HG03175 (cell line): ENCODE measurements around the gene NFYC.

Experiments used
- ATAC-seq: cut with Tn5 transposase; IDR thresholded peaks from one replicate; pipeline ENCODE4 v1.9.1; 2021; ENCODE audit warnings: mild to moderate bottlenecking, moderate library complexity; ENCODE audit not compliant: unreplicated experiment

Gene NFYC

DNA sequence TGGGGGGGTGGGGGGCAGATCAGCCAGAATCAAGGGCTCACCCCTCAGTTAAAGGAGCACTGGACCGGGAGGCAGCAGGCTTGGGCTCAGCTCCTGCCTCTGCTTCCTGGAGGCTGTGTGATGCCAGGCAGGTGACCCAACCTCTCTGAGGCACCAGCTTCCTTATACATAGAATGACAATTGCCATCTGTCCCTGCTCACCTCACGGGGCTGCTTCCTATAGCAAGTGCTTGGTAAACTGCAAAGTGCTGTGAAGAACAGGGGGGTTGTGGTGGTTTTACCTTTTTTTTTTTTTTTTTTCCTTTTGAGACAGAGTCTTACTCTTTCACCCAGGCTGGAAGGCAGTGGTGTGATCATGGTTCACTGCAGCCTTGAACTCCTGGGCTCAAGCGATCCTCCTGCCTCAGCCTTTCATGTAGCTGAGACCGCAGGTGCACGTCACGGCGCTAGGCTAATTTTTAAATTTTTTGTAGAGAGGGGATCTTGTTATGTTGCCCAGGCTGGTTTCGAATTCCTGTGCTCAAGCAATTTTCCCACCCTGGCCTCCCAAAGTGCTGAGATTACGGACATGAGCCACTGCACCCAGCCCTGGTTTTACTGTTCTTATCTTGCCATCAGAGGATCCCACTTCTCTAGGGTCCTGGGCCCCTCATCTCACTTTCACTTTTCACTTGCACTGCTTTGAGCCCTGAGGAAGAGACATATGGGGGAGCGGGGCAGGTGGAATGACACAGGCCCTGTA lies 103.6 kb downstream of the NFYC start:
- no peak for ATAC-seq

DNA sequence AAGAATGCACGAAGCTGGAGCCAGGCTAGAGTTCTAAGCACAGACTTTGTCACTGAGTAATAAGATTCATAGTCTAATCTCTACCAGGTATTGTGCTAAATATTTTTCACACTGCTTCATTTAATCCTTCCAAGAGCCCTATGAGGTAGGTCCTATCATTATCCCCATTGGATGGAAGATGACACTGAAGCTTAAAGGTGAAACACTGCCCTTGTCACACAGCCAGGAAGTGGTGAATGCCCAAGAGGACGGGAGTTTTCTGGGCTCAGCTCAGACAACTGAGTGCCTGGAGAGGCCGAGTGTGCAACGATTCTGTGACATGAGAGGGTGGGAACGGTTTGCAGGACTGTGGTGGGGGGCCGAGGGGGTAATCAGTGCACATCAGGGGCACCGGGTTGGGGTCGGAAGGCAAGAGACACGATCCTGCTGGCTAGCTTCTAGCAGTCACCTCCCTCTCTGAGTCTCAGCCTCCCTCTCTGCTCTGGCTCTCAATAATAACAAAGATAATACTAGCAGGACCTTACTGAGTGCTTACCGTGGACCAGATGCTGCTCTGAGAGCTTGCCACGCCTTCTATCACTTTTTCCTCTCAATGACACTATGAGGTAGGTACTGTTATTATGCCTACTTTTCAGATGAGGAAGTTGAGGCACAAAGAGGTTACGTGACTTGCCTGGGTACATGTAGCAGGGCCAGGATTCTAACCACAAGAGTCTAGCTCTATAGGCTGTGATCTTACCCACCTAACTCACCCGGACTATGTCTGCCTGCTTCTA lies 104.5 kb downstream of the NFYC start:
- ATAC-seq = no peak

DNA sequence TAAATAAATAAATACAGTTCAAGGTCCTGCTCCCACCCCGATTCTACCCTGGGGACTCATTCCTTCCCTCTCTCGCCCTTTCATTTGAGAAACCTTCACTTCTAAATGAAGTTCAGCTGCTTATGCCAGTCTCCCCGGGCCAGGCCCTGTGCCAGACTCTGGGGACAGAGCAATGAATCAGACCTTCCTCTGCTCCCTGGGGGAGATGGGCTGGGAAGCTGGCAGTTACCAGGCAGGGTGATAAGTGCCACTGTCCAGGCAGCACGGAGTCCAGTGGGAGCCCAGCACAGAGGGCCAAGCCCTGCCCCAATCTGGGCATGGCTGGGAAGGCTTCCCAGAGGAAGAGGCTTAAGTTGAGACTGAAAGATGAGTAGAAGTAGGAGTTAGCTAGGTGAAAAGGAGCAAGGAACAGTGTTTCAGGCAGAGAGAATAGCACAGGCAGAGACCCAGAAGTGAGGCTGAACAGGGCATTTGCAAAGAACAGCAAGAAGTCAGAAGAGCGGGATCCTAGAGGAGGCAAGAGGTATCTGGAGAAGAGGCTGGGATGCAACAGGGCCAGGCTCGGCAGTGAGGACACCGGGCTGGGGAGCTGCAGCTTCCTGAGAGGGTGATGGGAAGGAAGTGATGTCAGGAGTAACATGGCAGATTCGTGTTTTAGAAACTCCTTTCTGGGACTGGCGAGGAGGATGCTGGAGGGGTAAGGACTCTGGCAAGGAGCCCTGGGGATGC lies 105.6 kb downstream of the NFYC start:
- ATAC-seq = no peak

DNA sequence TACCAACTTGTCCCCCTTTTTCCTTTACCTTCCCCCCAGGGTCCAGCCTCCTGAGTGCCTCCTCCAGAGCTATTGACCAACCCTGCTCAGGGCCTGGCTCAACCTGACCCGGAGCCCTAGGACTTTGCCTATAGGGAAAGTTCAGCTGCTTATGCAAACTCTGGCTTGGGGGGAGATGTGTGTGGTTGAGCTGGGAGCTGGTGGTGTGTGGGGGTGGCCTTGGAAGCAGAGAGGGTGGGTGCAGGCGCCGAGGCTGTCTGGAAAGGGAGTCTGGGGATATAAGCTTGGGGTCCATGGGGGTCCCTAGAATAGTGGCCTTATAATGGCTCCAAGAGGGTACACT lies 106.1 kb downstream of the NFYC start:
- ATAC-seq = no peak

GRCh38 chr1:40798366-40799281 lies 107.1 kb downstream of the NFYC start:
- ATAC-seq = no peak

- no peak for ATAC-seq
Observed at GRCh38 chr1:40799351-40799867, 107.9 kb downstream of the NFYC start.

- no peak for ATAC-seq
Observed at GRCh38 chr1:40801742-40802077, 110.2 kb downstream of the NFYC start.

DNA sequence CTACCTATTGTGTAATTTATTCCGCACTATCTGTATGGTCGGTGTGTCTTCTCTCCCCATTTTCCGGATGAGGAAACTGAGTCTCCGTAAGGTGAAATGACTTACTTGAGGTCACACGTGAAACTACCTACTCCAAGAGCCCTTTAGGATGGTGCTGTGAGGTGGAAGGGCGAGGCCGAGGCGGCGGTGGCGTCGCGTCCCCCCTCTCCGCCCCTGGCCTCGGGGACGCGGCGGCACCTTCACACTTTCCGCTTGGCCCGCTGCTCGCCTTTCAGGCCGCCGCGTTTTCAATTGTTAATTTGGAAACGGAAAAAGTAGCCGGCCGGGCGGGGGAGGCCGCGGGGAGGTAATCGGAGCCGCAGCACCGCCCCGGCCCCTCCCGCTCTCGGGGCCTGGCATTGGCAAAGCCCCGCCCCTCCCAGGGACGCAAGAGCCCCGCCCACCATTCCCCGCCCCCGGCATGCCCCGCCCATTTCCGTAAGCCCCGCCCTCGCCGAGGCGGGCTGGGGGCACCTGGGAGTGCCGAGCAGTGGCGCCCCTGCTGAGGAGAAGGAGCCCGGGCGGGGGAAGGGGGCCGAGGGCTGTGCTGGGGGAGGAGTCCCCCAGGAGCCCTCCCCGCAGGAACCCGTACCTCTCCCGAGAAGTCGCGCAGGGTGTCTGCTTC lies 110.7 kb downstream of the NFYC start:
- ATAC-seq = peak; percentile 73

DNA sequence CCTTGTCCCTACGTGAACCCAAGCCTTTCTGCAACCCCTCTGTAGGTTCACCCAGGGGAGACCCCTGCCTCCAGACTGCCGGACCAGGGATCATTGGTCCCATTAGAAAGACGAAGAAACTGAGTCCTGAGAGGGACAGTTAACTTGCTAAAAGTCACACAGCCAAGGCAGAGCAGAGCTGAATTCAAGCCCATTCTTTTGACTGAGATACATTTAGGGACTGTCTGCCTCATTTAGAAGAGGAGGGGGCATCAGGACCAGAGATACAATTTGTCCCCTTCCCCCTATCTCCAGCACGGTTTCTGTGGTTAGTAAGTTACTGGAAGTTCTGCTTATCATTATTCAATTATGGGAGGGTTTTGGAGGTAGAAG lies 111.2 kb downstream of the NFYC start:
- ATAC-seq = no peak

DNA sequence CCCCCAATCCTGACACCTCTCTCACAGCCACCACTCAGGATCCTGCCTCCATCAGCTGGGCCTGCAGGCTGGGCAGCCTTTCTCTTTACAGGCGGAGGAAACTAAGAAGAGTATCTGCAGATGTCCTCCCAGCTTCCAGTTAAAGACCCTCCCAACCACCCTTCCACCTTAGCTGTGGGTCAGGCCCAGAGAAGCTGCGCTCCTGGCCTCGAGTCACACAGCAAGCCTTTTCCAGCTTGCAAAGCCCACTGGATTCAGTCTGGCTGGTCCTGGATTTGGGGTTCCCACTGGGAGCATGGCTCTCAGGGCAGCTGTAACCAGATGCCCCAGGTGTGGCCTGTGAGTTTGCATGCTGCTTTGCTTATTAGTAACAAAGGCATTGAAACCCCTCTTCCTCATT lies 111.9 kb downstream of the NFYC start:
- ATAC-seq = no peak

- ATAC-seq = no peak
Observed at GRCh38 chr1:40803902-40804301, 112.4 kb downstream of the NFYC start.

GRCh38 chr1:40806240-40806639 lies 114.7 kb downstream of the NFYC start:
- no peak for ATAC-seq

GRCh38 chr1:40806731-40807695 lies 115.5 kb downstream of the NFYC start:
- ATAC-seq = no peak

GRCh38 chr1:40808002-40808401 lies 116.5 kb downstream of the NFYC start:
- ATAC-seq = no peak

DNA sequence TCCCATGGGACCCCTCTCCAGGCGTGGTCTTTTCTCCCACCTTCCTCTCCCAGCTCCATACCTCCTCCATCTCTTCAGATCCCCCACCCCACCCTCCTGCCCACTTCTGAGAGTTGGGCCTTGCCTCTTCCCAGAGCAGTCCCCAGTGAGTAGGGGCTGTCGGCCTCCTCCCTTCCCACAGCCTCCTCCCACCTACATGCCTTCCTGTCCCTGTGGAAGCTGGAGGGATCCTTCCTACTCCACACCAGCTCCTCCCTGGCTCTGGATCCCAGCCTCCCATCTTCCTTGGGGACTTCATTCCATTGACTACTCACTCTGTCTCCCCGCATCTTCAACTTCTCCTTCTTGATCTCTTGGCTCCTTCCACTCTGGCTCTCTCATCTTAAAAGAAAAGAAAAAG lies 116.9 kb downstream of the NFYC start:
- no peak for ATAC-seq

- no peak for ATAC-seq
Observed at GRCh38 chr1:40808909-40809308, 117.4 kb downstream of the NFYC start.

DNA sequence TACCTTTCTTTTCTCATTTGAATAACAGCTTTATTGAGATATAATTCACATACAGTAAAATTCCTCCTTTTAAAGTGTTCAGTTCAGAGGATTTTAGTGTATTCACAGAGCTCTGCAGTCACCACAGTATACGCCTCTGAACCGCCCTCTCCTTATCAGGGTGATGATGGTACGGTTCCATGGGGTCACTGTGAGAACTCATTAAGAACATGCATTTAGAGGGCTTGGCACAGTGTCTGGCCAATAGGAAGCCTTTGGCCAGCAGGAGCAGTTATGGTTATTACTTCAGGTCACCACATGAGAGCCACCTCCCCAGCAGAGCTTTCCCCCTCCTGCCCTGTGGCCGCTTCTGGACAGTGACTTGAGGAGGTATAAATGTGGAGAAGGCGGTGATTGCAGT lies 119.4 kb downstream of the NFYC start:
- no peak for ATAC-seq

- no peak for ATAC-seq
Observed at GRCh38 chr1:40815420-40815819, 123.9 kb downstream of the NFYC start.

- ATAC-seq = peak; percentile 15
Observed at GRCh38 chr1:40817791-40818263, 126.3 kb downstream of the NFYC start.
